Stimulated activated naive B cell treated with anti-CD40 and anti-IgM and Interleukin-4, amounts not matched to agents 10 μg/mL and 1 μg/mL and 100 μg/mL, for 72 hours (primary cell): ENCODE data around the gene FAM170B.

Source experiments
- ATAC-seq, 2 donors: fragments of 150-1000 bp; cut with Tn5 transposase; replicated peaks; 2 replicates each; pipeline ENCODE4 v1.10.0; 2021; ENCODE audit warnings: moderate library complexity in 1 of 2
- DNase-seq: peaks from one replicate; pipeline ENCODE4 v3.0.0; 2021
- H3K27ac Mint-ChIP-seq: one replicate; pipeline ENCODE4 v1.8.0; 2022; ENCODE audit warnings: mild to moderate bottlenecking, mixed read lengths
- H3K27me3 Mint-ChIP-seq, 2 donors: one replicate each; pipeline ENCODE4 v1.8.0; 2022; ENCODE audit warnings: mixed read lengths in 2 of 2
- H3K36me3 Mint-ChIP-seq, 2 donors: one replicate each; pipeline ENCODE4 v1.8.0; 2022; ENCODE audit warnings: mixed read lengths in 2 of 2, mild to moderate bottlenecking in 1 of 2
- H3K4me1 Mint-ChIP-seq, 2 donors: one replicate each; pipeline ENCODE4 v1.8.0; 2022; ENCODE audit warnings: mixed read lengths in 2 of 2, mild to moderate bottlenecking in 1 of 2
- H3K4me3 Mint-ChIP-seq, 2 donors: one replicate each; pipeline ENCODE4 v1.8.0; 2022; ENCODE audit warnings: mild to moderate bottlenecking in 2 of 2, mixed read lengths in 2 of 2, moderate library complexity in 1 of 2
- H3K9me3 Mint-ChIP-seq, 2 donors: one replicate each; pipeline ENCODE4 v1.8.0; 2022; ENCODE audit warnings: mixed read lengths in 2 of 2, mild to moderate bottlenecking in 1 of 2

The FAM170B gene

DNA sequence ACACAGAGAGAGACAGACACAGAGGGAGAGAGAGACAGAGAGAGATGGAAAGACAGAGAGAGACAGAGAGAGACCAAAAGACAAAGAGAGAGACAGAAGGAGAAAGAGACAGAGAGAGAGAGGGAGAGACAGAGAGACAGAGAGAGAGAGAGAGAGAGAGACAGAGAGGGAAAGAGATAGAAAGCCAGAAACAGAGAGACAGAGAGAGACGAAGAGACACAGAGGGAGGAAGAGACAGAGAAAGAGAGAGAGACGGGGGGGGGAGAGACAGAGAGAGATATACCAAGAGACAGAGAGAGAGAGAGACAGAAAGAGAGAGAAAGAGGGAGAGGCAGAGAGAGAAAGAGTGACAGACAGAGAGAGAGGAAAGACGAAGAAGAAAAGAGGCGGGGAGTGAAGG lies 28.7 kb downstream of the FAM170B start:
- Mint-ChIP-seq H3K9me3 (no peaks in the 10 kb centered on the region), H3K36me3 (no peaks in the 10 kb centered on the region), H3K27me3 (peaks cover 20 to 41% of the 10 kb centered on the region in 2 donors), H3K4me1 (no peaks in the 10 kb centered on the region), H3K4me3 (no peak overlapping the region), H3K27ac (no peak overlapping the region)
- no peak for ATAC-seq
- DNase-seq = no peak

DNA sequence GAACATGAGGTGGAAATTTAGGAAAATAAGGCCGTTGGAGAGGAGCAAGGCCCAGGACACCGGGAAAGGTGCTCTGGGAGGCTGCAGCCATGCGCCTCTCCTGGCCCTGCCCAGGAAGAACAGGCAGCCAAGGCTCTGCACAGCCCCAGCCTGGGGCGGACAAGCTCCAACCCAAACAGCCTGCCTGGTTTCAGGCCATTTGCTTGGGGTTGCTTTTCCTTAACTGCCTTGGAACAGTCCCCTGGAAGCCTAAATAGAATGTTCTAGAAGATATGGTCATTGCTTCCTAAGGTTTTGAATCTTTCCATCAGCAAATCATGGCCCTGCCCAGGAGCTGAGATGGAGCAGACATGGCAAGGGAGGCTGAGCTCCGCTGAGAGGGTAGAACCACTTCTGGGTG lies 29.5 kb downstream of the FAM170B start:
- Mint-ChIP-seq H3K4me1 (no peaks in the 10 kb centered on the region), H3K36me3 (no peaks in the 10 kb centered on the region), H3K4me3 (no peak overlapping the region), H3K27me3 (peaks cover 21 to 41% of the 10 kb centered on the region in 2 donors), H3K9me3 (no peaks in the 10 kb centered on the region), H3K27ac (no peak overlapping the region)
- no peak for ATAC-seq
- DNase-seq = no peak

DNA sequence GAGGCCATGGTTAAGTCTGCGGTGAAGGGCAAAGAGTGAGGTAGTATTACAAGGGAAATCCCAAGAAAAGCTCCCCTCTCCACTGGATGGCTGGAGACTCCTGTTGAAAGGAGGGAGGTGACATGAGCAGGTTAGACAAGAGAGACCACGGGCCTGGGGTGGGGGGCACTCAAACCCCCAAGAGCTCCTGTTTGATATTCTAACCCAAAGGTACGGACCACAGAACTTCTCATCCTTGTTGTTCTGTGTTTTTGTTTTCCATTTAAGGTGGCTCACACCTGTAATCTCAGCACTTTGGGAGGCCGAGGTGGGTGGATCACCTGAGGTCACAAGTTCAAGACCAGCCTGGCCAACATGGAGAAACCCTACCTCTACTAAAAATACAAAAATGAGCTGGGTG lies 30.1 kb downstream of the FAM170B start:
- H3K9me3 Mint-ChIP-seq = no peaks in the 10 kb centered on the region
- ATAC-seq = no peak
- H3K4me3 Mint-ChIP-seq = no peak overlapping the region
- no peaks in the 10 kb centered on the region for H3K36me3 Mint-ChIP-seq
- no peak overlapping the region for H3K27ac Mint-ChIP-seq
- H3K27me3 Mint-ChIP-seq = peaks cover 25 to 40% of the 10 kb centered on the region in 2 donors
- H3K4me1 Mint-ChIP-seq = no peaks in the 10 kb centered on the region
- DNase-seq = no peak

DNA sequence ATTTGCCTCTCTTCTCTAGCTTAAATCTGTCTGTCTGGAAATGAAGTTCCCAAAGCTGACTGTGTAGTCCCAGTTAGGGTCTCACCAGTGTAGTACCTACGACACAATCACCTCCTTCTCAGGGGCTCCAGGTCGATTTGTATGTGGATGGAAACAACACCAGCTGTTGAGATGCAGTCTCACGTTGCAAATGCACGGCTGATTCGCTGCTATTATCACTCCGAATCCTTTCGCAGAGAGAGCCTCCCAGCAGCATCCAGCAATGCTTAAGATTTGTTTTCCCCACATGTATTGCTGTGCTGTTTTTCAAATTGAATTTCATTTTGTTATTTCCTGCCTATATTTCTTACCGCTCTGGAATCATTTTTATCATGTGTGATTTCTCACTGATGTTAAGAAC lies 34.8 kb downstream of the FAM170B start:
- Mint-ChIP-seq H3K27me3 (peaks cover 22 to 40% of the 10 kb centered on the region in 2 donors), H3K36me3 (no peaks in the 10 kb centered on the region), H3K27ac (no peak overlapping the region), H3K4me1 (no peaks in the 10 kb centered on the region), H3K9me3 (no peaks in the 10 kb centered on the region), H3K4me3 (no peak overlapping the region)
- DNase-seq (no peak), ATAC-seq (no peak)

DNA sequence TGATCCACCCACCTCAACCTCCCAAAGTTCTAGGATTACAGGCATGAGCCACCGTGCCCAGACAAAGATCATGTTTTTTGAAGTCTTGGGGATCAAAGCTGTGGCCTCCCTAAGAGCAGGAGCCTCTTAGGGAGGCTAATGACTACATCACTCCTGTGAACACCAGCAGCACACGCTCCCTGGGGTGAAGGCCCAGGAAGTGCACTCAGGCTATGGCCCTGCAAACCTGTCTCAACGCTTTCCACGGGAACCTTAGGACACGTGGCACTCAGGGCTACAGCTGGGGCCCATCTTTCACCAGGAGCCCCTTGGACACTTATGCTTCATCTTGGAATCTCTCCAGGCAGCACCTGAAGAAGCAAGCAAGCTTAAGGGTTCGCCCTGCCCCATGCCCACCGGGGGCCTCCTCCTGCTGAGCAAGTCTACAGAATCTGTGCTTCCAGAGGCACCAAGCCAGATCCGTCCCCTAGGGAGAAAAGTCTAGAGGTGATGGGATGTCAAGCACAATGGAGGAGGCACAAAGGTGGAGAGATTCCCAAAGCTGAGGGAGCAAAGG lies 36.9 kb downstream of the FAM170B start:
- H3K27me3 Mint-ChIP-seq = peaks cover 21 to 39% of the 10 kb centered on the region in 2 donors
- no peak for DNase-seq
- ATAC-seq = no peak
- no peak overlapping the region for H3K4me3 Mint-ChIP-seq
- no peaks in the 10 kb centered on the region for H3K36me3 Mint-ChIP-seq
- no peak overlapping the region for H3K27ac Mint-ChIP-seq
- H3K4me1 Mint-ChIP-seq = no peaks in the 10 kb centered on the region
- no peaks in the 10 kb centered on the region for H3K9me3 Mint-ChIP-seq

DNA sequence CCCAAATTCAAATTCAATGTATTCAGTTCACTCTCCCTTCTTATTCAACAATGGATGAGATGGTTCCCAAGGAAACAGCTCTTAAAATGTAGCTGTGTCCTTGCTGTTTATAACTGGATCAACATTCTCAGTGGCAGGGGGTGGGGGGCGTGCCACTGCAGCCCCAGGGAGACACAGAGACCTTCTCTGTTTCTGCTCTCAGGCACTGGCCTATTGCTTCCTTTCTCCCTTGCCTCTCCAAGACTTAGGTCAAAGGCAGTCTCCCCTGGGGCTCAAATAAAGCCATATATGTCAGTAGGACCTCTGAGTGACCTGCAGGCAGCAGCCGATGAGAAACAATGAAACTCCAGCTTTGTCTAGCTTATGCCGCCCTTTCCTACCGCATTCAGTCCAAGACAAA lies 39.2 kb downstream of the FAM170B start:
- H3K4me3 Mint-ChIP-seq = no peak overlapping the region
- no peak for ATAC-seq
- DNase-seq = no peak
- no peaks in the 10 kb centered on the region for H3K4me1 Mint-ChIP-seq
- no peaks in the 10 kb centered on the region for H3K36me3 Mint-ChIP-seq
- H3K27me3 Mint-ChIP-seq = peaks cover 19 to 40% of the 10 kb centered on the region in 2 donors
- no peaks in the 10 kb centered on the region for H3K9me3 Mint-ChIP-seq
- no peak overlapping the region for H3K27ac Mint-ChIP-seq

DNA sequence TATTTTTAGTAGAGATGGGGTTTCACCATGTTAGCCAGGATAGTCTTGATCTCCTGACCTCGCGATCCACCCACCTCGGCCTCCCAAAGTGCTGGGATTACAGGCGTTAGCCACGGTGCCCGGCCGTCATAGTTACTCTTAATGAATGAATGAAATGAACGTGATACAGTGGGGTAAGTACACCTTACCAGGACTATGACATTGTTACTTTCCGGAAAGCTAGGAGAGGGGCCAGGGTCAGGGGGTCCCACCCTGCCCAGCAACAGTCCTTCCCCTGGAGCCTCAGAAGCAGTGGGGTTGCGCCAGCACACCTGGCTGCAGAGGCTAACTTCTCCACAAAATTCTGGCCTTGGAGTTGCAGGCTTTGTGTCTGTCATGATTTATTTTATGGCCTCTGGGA lies 39.9 kb downstream of the FAM170B start:
- peaks cover 13 to 41% of the 10 kb centered on the region in 2 donors for H3K27me3 Mint-ChIP-seq
- ATAC-seq = no peak

DNA sequence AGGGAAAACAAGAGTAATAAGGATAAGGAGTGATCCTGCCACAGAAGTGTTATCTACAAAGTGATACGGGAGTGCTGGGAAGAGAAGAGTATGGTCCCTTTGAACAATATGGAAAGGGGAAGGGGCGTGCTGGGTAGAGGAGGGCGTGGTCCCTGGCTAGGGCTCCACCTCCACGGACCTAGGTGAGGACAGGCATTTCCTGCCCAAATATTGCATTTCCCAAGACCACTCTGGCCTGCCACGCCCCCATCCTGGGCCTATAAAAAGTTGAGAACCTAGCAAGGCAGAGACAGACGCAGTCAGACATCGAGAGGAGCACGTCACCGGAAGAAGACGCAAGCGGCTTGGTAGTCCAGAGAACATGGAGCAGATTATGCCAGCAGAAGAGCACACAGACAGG lies 41.3 kb downstream of the FAM170B start:
- DNase-seq (no peak), ATAC-seq (no peak)
- Mint-ChIP-seq H3K4me3 (no peak overlapping the region), H3K9me3 (peaks cover 2 to 5% of the 10 kb centered on the region in 2 donors), H3K36me3 (peaks cover 0 to 2% of the 10 kb centered on the region in 2 donors), H3K27me3 (peaks cover 4 to 32% of the 10 kb centered on the region in 2 donors), H3K27ac (no peak overlapping the region), H3K4me1 (no peaks in the 10 kb centered on the region)

More for the DNA sequence above, 39.9 kb downstream of the FAM170B start:
- DNase-seq = no peak
- H3K4me3 Mint-ChIP-seq = no peak overlapping the region
- H3K27ac Mint-ChIP-seq = no peak overlapping the region
- no peaks in the 10 kb centered on the region for H3K9me3 Mint-ChIP-seq
- H3K36me3 Mint-ChIP-seq = no peaks in the 10 kb centered on the region
- H3K4me1 Mint-ChIP-seq = no peaks in the 10 kb centered on the region

DNA sequence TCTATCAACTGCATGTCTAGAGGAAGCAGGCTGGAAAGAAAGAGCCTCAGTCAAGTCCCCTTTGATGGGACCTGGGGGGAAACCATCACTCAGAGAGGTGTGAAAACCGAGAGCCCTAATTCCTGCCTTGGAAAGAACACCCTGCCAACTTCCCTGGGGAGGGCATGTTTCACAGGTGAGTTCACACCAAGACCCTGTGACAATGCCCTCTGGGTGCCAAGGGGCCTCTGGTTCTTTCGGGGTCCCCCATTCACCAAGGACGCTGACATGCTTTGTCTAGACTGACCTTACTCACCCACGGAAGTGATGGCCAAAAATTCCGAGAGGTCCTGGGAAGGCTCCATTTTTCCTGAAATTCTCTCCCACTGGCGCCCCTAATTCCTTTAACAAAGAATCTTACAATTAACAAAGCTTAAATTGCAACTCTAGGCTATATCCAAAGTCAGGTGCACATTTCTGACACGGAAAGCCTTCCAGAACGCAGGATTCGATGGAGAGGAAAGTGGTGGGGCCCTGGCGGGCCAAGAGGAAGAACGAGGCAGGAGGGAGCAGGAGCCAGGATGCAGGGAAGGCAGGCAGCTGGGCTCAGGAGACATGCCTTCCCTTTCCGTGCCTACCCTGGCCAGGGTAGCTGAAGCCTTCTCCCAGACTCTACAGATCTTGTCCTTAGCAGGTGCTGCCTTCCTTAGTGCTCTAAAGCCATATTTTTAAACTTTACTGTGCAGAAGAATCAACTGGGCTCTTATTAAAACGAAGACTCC lies 42.2 kb downstream of the FAM170B start:
- DNase-seq = no peak
- Mint-ChIP-seq H3K9me3 (peaks cover 9 to 10% of the 10 kb centered on the region in 2 donors), H3K4me3 (no peak overlapping the region), H3K27me3 (peaks cover 4 to 32% of the 10 kb centered on the region in 2 donors), H3K4me1 (no peaks in the 10 kb centered on the region), H3K27ac (no peak overlapping the region), H3K36me3 (peaks cover 0 to 6% of the 10 kb centered on the region in 2 donors)
- no peak for ATAC-seq

DNA sequence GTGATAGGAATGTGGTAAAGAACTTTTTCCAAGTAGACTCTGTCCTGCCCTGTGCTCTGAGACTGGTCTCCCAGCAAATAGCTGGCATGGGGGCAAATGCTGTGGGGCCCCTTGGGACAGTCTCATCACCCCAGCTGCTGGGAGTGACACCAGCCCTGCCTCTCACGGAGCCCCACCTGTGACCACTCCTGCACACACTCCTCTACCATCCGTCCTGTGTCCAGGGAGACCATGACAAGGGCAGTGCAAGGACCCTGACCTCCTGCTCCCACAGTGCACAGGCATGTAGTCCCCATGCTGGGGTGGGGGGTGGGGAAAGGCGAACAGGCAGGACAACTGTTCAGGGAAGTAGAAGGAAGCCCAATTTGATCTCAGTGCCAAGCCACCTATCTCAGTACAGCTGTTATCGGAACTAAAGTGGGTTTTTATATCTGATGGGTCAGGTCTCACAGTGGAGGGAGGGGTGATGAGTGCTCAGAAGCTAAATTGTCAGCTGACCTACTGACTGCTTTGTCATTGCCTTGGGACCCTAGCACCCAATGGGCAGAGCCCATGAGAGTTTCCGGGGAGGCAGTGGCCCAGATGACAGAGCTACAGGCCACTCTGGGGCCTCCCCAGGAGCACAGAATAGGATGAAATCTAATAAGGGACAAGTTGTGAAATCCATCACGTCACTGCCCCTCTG lies 43.0 kb downstream of the FAM170B start:
- no peaks in the 10 kb centered on the region for H3K4me1 Mint-ChIP-seq
- DNase-seq = no peak
- peaks cover 4 to 32% of the 10 kb centered on the region in 2 donors for H3K27me3 Mint-ChIP-seq
- no peak for ATAC-seq
- H3K9me3 Mint-ChIP-seq = peaks cover 13 to 14% of the 10 kb centered on the region in 2 donors
- peak overlapping the region; percentile 32 for H3K27ac Mint-ChIP-seq
- H3K4me3 Mint-ChIP-seq = no peak overlapping the region
- H3K36me3 Mint-ChIP-seq = peaks cover 0 to 9% of the 10 kb centered on the region in 2 donors

DNA sequence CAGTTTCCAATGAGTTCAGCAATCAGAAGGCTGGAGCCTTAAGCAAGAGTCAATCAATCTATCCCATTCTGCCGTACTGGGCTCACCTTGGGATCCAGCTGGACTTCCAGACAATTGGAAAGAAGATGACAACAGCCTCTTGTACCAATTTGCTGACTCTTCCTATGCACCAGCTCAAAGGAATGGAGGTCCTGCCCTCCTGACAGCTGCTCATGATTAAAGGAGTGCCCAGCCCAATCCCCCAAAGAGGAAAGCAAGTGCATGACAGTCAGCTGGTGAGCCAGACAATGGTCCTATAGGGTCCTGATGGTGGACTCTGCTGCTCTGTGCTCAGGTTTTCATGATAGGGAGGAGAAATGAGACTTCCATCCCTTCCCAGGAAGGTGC lies 43.6 kb downstream of the FAM170B start:
- Mint-ChIP-seq H3K9me3 (peaks cover 13 to 14% of the 10 kb centered on the region in 2 donors), H3K27ac (no peak overlapping the region)

DNA sequence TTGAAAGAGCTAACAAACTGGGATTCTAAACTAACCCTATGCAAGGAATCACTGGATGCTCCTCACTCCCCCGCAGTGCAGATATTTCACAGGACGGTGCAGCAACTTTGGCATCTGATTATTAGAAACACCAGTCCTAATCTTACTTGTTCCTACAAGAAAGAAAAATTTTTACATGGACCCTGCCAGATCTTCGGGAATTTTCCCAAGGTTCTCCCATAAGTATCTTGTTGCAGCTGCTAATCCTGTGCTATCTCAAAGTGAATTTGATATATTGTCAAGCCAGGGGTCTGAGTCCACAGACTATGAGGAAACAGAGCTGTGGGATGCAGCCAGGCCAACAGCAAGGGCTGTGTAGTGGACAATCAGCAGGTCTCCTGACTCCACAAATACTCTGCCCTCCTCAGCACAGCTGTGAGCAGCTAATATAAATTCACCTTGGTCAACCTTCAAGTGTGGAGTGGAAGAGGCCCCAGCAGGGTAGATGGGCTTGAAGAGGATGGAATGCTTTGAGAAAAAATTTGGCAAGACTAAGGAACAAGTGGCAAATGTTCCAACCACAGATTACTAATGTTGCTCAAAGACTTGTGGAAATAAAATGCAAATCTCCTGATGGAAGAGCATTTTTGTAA lies 44.1 kb downstream of the FAM170B start:
- Mint-ChIP-seq H3K27me3 (peaks cover 4 to 26% of the 10 kb centered on the region in 2 donors), H3K9me3 (peaks cover 13 to 14% of the 10 kb centered on the region in 2 donors), H3K4me3 (no peak overlapping the region), H3K36me3 (peaks cover 0 to 9% of the 10 kb centered on the region in 2 donors), H3K4me1 (no peaks in the 10 kb centered on the region), H3K27ac (no peak overlapping the region)
- ATAC-seq = no peak
- no peak for DNase-seq

More for the DNA sequence above, 43.6 kb downstream of the FAM170B start:
- Mint-ChIP-seq H3K4me3 (no peak overlapping the region), H3K4me1 (no peaks in the 10 kb centered on the region), H3K27me3 (peaks cover 4 to 26% of the 10 kb centered on the region in 2 donors), H3K36me3 (peaks cover 0 to 9% of the 10 kb centered on the region in 2 donors)
- no peak for DNase-seq
- ATAC-seq = no peak

DNA sequence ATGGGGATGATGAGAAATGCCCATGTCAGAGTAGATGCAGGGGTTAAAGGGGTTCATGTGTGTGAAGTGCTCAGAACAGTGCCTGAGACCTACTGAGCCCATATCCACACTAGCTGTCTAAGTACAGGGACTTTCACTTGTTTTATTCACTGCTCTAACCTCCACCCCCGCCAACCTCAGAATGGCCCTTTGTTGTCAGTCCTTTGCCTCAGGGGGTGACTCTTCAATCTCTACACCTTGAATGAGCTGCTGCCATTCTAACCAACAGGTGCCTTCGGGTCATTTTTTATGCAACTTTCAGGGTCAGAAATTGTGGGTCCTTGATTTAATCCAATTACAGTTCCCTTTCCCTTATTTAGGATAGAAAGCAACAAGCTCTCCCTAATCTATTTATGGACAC lies 44.7 kb downstream of the FAM170B start:
- no peaks in the 10 kb centered on the region for H3K4me1 Mint-ChIP-seq
- peaks cover 4 to 26% of the 10 kb centered on the region in 2 donors for H3K27me3 Mint-ChIP-seq
- H3K27ac Mint-ChIP-seq = no peak overlapping the region
- H3K9me3 Mint-ChIP-seq = peaks cover 13 to 14% of the 10 kb centered on the region in 2 donors
- no peak for ATAC-seq
- no peak for DNase-seq
- peaks cover 0 to 9% of the 10 kb centered on the region in 2 donors for H3K36me3 Mint-ChIP-seq
- no peak overlapping the region for H3K4me3 Mint-ChIP-seq

DNA sequence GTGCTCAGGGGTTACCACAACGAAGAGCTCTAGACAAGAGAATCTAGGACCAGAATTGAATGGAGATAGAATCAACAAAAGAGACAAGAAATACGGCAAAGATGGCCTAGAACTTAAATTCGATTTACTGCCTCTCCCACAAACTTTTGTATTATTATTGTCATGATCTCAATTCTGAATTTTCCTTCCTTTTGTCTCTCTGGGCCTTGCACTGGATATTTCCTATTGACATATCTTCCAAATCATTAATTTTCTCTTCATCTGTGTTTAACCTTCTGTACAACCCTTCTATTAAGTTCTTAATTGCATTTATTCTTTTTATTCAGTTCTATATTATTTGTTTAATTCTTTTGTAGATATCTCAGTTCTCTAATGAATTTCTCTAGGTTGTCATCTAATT lies 46.9 kb downstream of the FAM170B start:
- Mint-ChIP-seq H3K36me3 (peaks cover 0 to 9% of the 10 kb centered on the region in 2 donors), H3K27ac (no peak overlapping the region), H3K27me3 (peaks cover 4 to 18% of the 10 kb centered on the region in 2 donors), H3K4me3 (no peak overlapping the region), H3K4me1 (no peaks in the 10 kb centered on the region), H3K9me3 (peaks cover 13 to 14% of the 10 kb centered on the region in 2 donors)
- ATAC-seq (no peak), DNase-seq (no peak)
